Heart left ventricle (tissue), 16 donors: Measurements from ENCODE around the gene MARS1. TPM values are rescaled to one million over a fixed set of nuclear protein-coding genes. Genes with fewer than 3 reads are reported as not detected.

Experiments
- ATAC-seq, 4 donors: fragments of 200-7000 bp; cut with Tn5 transposase; one replicate each; pipeline ENCODE4 v1.9.1; 2020 to 2022; ENCODE audit warnings: moderate library complexity in 4 of 4, mild to moderate bottlenecking in 3 of 4, moderate number of reproducible peaks in 1 of 4
- DNase-seq, 5 donors: peaks; one replicate each; pipeline ENCODE4 v3.0.0-alpha.2; 2020
- H3K27ac ChIP-seq, 12 donors: fragments of 200-600 bp; sonication (generic) in 4 of 12; one replicate each; pipeline versions ENCODE4 v1.5.0 to v1.8.0; 2016 to 2022; ENCODE audit warnings: mild to moderate bottlenecking in 2 of 12
- H3K27me3 ChIP-seq, 9 donors: fragments of 200-600 bp; sonication (generic) in 2 of 9; one replicate each; pipeline versions ENCODE4 v1.5.1 to v1.8.0; 2016 to 2022; ENCODE audit warnings: mild to moderate bottlenecking in 3 of 9
- H3K36me3 ChIP-seq, 9 donors: fragments of 200-600 bp; sonication (generic) in 2 of 9; one replicate each; pipeline versions ENCODE4 v1.5.0 to v1.8.0; 2018 to 2022; ENCODE audit warnings: mild to moderate bottlenecking in 2 of 9
- H3K4me1 ChIP-seq, 12 donors: fragments of 200-600 bp; sonication (generic) in 4 of 12; one replicate each; pipeline versions ENCODE4 v1.5.0 to v1.8.0; 2016 to 2022; ENCODE audit warnings: mild to moderate bottlenecking in 3 of 12
- H3K4me3 ChIP-seq, 12 donors: fragments of 200-600 bp; sonication (generic) in 4 of 12; one replicate each; pipeline versions ENCODE4 v1.5.0 to v1.8.0; 2017 to 2022; ENCODE audit warnings: mild to moderate bottlenecking in 9 of 12, moderate library complexity in 4 of 12
- H3K9me3 ChIP-seq, 12 donors: fragments of 200-600 bp; sonication (generic) in 4 of 12; one replicate each; pipeline versions ENCODE4 v1.5.0 to v1.8.0; 2016 to 2022; ENCODE audit warnings: mild to moderate bottlenecking in 1 of 12
- CTCF ChIP-seq, 12 donors: fragments of 200-600 bp; sonication (generic) in 4 of 12; IDR thresholded peaks; one replicate each; pipeline versions ENCODE4 v1.5.0 to v1.8.0; 2018 to 2022; ENCODE audit warnings: antibody characterized with exemption in 12 of 12, mild to moderate bottlenecking in 5 of 12
- POLR2A ChIP-seq, 2 donors: fragments of 450-650 bp; IDR thresholded peaks; one replicate each; pipeline ENCODE4 v1.6.1; 2017; ENCODE audit warnings: antibody characterized with exemption in 2 of 2, mild to moderate bottlenecking in 2 of 2, moderate library complexity in 2 of 2
- WGBS, 4 donors: extraction: QIAGEN DNeasy Blood & Tissue Kit in 2 of 4; methylation state at CpG; one replicate each; pipeline versions ENCODE4 v1.1.5 to v1.1.7; 2013 to 2018; 5-methylcytosine and 5-hydroxymethylcytosine counted together
- intact Hi-C, 10 donors: fragments of 100-400 bp; cut with DNase I; formaldehyde crosslinking; loops; one replicate each; pipeline versions ENCODE4 v1.11.1 to v1.14.2; 2022
- polyA plus RNA-seq, 2 donors: library from polyadenylated mRNA; stranded (reverse); fragments of 200-250 nt; gene quantifications; one replicate each; pipeline ENCODE4 v1.2.3, GENCODE V29; 2013
- total RNA-seq, 9 donors: library from RNA; depleted of rRNA in 2 of 9; stranded (reverse); fragments of >200 nt in 2 of 9; fragmentation: NEBNext Ultra II Directional in 3 of 9; extraction: Animal tissue kit (Norgen Biotek cat#: 25700) in 3 of 9; gene quantifications; one replicate each; pipeline versions ENCODE4 v1.1.0 to v1.2.4, GENCODE V29; 2016 to 2023
- donor health status: ischemic (EF 13 %, LVEDD 7.1; RV severe dilation, severe dysfunction).
- donor health status: healthy with polysubstance abuse.
- donor health status: DM: no; HTN: yes; CAD: no.
- donor health status: DM: no; HTN: no; CAD: no.
- donor health status: ischemic (EF 25% LVEDD 6.9; RV normal size, moderate dysfunction).
- donor health status: ischemic (EF 25% LVEDD 5.7; RV mildly dilated, moderate dysfunction).
- donor health status: healthy.
- donor health status: DM: yes; HTN: yes; CAD: no.
- donor health status: ischemic (EF 35%, LVEDD 5.7; RV mildly dilated, moderate dysfunction).
- donor health status: nonischemic (EF 11% LVEDD 7.7; RV severe dilation, severe dysfunction).
- donor health status: DM: yes; HTN: yes; CAD: no.
- donor health status: PGD.
- donor health status: ischemic (EF 29% LVEDD 5.4; RV normal size, mild dysfunction).
- donor health status: nonischemic (EF 23%, LVEDD 6.1; RV moderate dilation, normal function).

The MARS1 gene
- total and polyA plus RNA-seq, 11 donors = 36.8 to 109 (median 74.9) TPM

DNA sequence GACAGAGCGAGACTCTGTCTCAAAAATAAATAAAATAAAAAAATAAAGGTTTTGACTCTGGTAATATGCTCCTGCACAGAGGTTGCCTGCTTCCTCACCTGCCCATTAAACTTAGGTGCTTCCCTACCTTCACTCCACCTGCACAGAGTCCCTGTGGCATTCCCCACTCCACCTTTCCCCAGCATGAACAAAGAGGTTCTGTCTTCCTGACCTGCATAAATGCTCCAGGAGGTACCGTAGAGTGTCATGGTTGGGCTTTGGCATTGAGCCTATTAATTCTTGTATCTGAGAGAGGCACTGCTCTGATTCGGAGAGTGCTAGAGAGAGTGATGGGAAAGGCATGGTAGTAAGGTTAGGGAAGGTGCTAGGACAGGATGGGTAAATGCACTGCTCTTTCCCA, 14.5 kb upstream of the MARS1 start:
- intact Hi-C loops = no loop called here
- no peak for DNase-seq
- no peak overlapping the region for H3K4me3 ChIP-seq
- no peak overlapping the region for H3K27ac ChIP-seq
- peaks cover 0 to 67% (median 0%) of the 10 kb centered on the region in 9 donors for H3K36me3 ChIP-seq
- WGBS, 4 donors = 43 to 52% (median 47%) methylated on average over 3 of the region's 3 CpGs
- TF ChIP-seq POLR2A (IDR thresholded peaks at IDR 0.05) (no peak), CTCF (IDR thresholded peaks at IDR 0.05) (no peak)
- H3K9me3 ChIP-seq = no peaks in the 10 kb centered on the region
- H3K27me3 ChIP-seq = peaks cover 14 to 56% (median 40%) of the 10 kb centered on the region in 9 donors
- H3K4me1 ChIP-seq = peaks cover 0 to 29% (median 15%) of the 10 kb centered on the region in 12 donors
- no peak for ATAC-seq

- peaks cover 14 to 60% (median 40%) of the 10 kb centered on the region in 9 donors for H3K27me3 ChIP-seq
- H3K9me3 ChIP-seq = no peaks in the 10 kb centered on the region
- ATAC-seq (no peak), DNase-seq (no peak)
- no peak overlapping the region for H3K27ac ChIP-seq
- H3K36me3 ChIP-seq = peaks cover 0 to 63% (median 0%) of the 10 kb centered on the region in 9 donors
- no peak overlapping the region for H3K4me3 ChIP-seq
- TF ChIP-seq CTCF (IDR thresholded peaks at IDR 0.05) (no peak), POLR2A (IDR thresholded peaks at IDR 0.05) (no peak)
- peaks cover 0 to 34% (median 15%) of the 10 kb centered on the region in 12 donors for H3K4me1 ChIP-seq
- intact Hi-C loops = no loop called here
- WGBS, 4 donors = 85 to 91% (median 88%) methylated on average over 5 of the region's 5 CpGs
Measured at GRCh38 chr12:57473886-57474285, 14.0 kb upstream of the MARS1 start.

DNA sequence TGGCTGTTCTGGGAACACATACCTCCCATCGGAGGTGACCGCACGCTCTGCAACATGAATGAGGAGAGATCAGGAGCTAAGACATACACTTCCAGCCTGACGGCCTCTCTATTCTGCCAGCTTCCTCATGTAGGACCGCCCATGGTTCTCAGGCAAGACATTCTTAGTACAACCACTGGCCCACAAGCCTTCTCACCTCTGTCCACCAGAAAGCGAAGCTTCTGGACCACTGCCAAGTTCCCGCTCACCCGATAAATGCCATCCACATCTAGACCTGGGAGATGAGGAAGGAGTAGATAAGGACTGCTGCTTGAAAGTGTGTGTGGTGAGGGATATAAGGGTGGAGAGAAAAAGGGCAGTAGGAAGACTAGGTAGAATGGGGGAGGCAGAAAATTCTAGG, 13.4 kb upstream of the MARS1 start:
- intact Hi-C loops = no loop called here
- H3K36me3 ChIP-seq = peaks cover 0 to 59% (median 0%) of the 10 kb centered on the region in 9 donors
- no peak overlapping the region for H3K4me3 ChIP-seq
- H3K4me1 ChIP-seq = peaks cover 0 to 39% (median 15%) of the 10 kb centered on the region in 12 donors
- peaks cover 14 to 63% (median 40%) of the 10 kb centered on the region in 9 donors for H3K27me3 ChIP-seq
- no peaks in the 10 kb centered on the region for H3K9me3 ChIP-seq
- ATAC-seq (no peak), DNase-seq (peak in 1 of 5 donors; percentile 19)
- H3K27ac ChIP-seq = no peak overlapping the region
- TF ChIP-seq POLR2A (IDR thresholded peaks at IDR 0.05) = no peak
- TF ChIP-seq CTCF (IDR thresholded peaks at IDR 0.05) = no peak
- 59 to 72% (median 71%) methylated on average over 8 of the region's 8 CpGs for WGBS, 4 donors

DNA sequence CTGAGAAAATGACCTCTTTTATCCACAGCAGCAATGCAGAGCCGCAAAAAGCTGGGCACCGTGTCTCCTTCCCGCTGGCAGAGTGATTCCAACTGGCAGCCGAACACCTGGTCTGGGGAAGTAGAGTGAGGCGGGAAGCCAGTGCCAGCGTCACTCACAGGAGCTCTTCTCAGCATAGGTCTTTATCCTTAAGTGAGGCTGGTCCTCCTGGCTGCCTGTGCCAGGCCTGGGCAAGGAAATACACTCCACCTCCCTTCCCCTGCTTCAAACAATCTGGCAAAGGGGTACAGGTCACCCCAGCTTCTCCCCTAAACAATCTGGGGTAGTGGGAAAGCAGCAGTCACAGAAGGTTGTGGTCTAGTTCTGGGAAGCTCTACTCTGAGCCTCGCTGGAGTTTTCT, 13.0 kb upstream of the MARS1 start:
- intact Hi-C loops = no loop called here
- H3K27me3 ChIP-seq = peaks cover 14 to 63% (median 40%) of the 10 kb centered on the region in 9 donors
- H3K27ac ChIP-seq = no peak overlapping the region
- DNase-seq (no peak), ATAC-seq (no peak)
- H3K4me1 ChIP-seq = peaks cover 0 to 44% (median 15%) of the 10 kb centered on the region in 12 donors
- H3K36me3 ChIP-seq = peaks cover 0 to 55% (median 0%) of the 10 kb centered on the region in 9 donors
- H3K9me3 ChIP-seq = no peaks in the 10 kb centered on the region
- 59 to 77% (median 63%) methylated on average over 7 of the region's 7 CpGs for WGBS, 4 donors
- no peak for TF ChIP-seq CTCF (IDR thresholded peaks at IDR 0.05)
- no peak for TF ChIP-seq POLR2A (IDR thresholded peaks at IDR 0.05)
- H3K4me3 ChIP-seq = peak overlapping the region in 1 of 12 donors; percentile 7
